CD4-positive, CD25-positive, alpha-beta regulatory T cell (primary cell): ENCODE data around the gene LRRC51. TPM values are rescaled to one million over a fixed set of nuclear protein-coding genes. Genes with fewer than 3 reads are reported as not detected.

Experiments used
- ATAC-seq, 2 donors: fragments of 150-1000 bp; cut with Tn5 transposase; one replicate each; pipeline ENCODE4 v1.10.0; 2021; ENCODE audit warnings: low read depth in 2 of 2, moderate number of reproducible peaks in 2 of 2, moderate library complexity in 1 of 2
- DNase-seq, 3 donors: peaks; one replicate each; pipeline versions ENCODE4 v3.0.0 to v3.0.0-alpha.2; 2012 to 2022; ENCODE audit warnings: mixed read lengths in 1 of 3
- H3K27ac ChIP-seq: one replicate; pipeline ENCODE4 v1.7.0; 2013; ENCODE audit warnings: mild to moderate bottlenecking, low read length; ENCODE audit not compliant: insufficient read depth, poor library complexity, severe bottlenecking
- H3K27me3 ChIP-seq: one replicate; pipeline ENCODE4 v1.7.0; 2013; ENCODE audit warnings: low read length; ENCODE audit not compliant: control insufficient read depth, insufficient read depth
- H3K36me3 ChIP-seq: one replicate; pipeline ENCODE4 v1.7.0; 2013; ENCODE audit warnings: mild to moderate bottlenecking, low read length, moderate library complexity; ENCODE audit not compliant: control insufficient read depth, insufficient read depth
- H3K4me1 ChIP-seq: 2 replicates; pipeline ENCODE4 v1.7.0; 2013; ENCODE audit warnings: mild to moderate bottlenecking, low read length; ENCODE audit not compliant: insufficient read depth, control insufficient read depth, poor library complexity, severe bottlenecking
- H3K4me3 ChIP-seq: one replicate; pipeline ENCODE4 v1.7.0; 2013; ENCODE audit warnings: low read depth, mild to moderate bottlenecking, low read length, moderate library complexity
- H3K9me3 ChIP-seq, 2 experiments: 1 replicate in 1 of 2; 2 replicates in 1 of 2; pipeline ENCODE4 v1.7.0; 2013; ENCODE audit warnings: low read length in 2 of 2, mild to moderate bottlenecking in 1 of 2, moderate library complexity in 1 of 2; ENCODE audit not compliant: control insufficient read depth in 2 of 2
- H3K27ac Mint-ChIP-seq, 3 donors: one replicate each; pipeline ENCODE4 v1.8.0; 2020 to 2022; ENCODE audit warnings: mild to moderate bottlenecking in 3 of 3, mixed read lengths in 3 of 3, moderate library complexity in 2 of 3
- H3K27me3 Mint-ChIP-seq: one replicate; pipeline ENCODE4 v1.8.0; 2022; ENCODE audit warnings: mild to moderate bottlenecking, mixed read lengths
- H3K36me3 Mint-ChIP-seq: one replicate; pipeline ENCODE4 v1.8.0; 2020; ENCODE audit warnings: mixed read lengths
- H3K4me1 Mint-ChIP-seq, 4 donors: one replicate each; pipeline ENCODE4 v1.8.0; 2020 to 2022; ENCODE audit warnings: mixed read lengths in 4 of 4, mild to moderate bottlenecking in 1 of 4
- H3K4me3 Mint-ChIP-seq, 4 donors: one replicate each; pipeline ENCODE4 v1.8.0; 2020 to 2022; ENCODE audit warnings: mild to moderate bottlenecking in 4 of 4, mixed read lengths in 4 of 4, moderate library complexity in 3 of 4
- H3K9me3 Mint-ChIP-seq, 7 donors: one replicate each; pipeline ENCODE4 v1.8.0; 2020 to 2022; ENCODE audit warnings: mixed read lengths in 7 of 7, mild to moderate bottlenecking in 3 of 7, moderate library complexity in 2 of 7
- polyA plus RNA-seq, 4 donors: library from polyadenylated mRNA; unstranded; fragments of 300-500 nt; fragmentation: Illumina TruSeq; gene quantifications; one replicate each; pipeline ENCODE4 v1.2.3, GENCODE V29; 2021
- total RNA-seq: library from RNA; stranded (reverse); gene quantifications from one replicate; pipeline ENCODE4 v1.2.3, GENCODE V29; 2022

LRRC51 gene
- total and polyA plus RNA-seq, 5 donors from 2014 or later: 1.5 to 9.4 (median 4.0) TPM

DNA sequence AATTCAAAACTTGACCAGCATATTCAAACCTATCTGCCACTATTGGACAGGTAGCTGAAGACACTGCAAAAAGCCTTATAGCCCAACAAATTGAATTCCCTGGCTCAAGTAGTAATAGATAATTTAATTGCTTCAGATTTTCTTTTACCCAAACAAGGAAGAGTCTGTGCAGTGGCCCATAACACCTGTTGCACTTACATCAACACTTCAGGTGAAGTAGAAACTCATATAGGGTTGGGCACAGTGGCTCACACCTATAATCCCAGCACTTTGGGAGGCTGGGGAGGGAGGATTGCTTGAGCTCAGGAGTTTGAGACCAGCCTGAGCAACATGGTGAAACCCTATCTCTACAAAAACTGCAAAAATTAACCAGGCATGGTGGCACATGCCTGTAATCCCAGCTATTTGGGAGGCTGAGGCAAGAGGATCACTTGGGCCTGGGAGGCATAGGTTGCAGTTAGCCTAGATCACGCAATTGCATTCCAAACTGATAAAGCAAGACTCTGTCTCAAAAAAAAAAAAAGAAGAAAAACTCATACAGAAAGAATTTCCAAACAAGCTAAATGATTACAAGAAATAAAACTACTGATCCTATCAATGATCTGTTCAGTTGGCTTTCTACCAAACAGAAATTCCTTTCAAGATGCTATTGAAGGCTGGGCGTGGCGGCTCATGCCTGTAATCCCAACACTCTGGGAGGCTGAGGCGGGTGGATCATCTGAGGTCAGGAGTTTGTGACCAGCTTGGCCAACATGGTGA, 64.3 kb downstream of the LRRC51 start:
- Histone ChIP-seq H3K36me3 (no peaks in the 10 kb centered on the region), H3K27me3 (no peaks in the 10 kb centered on the region), H3K9me3 (no peaks in the 10 kb centered on the region), H3K4me3 (no peak overlapping the region), H3K27ac (no peak overlapping the region), H3K4me1 (no peaks in the 10 kb centered on the region)
- Mint-ChIP-seq H3K36me3 (no peaks in the 10 kb centered on the region), H3K27ac (no peak overlapping the region), H3K9me3 (no peaks in the 10 kb centered on the region), H3K4me1 (peaks cover 0 to 4% (median 0%) of the 10 kb centered on the region in 4 donors), H3K4me3 (no peak overlapping the region), H3K27me3 (peaks cover 19% of the 10 kb centered on the region)
- ATAC-seq: no peak
- no peak for DNase-seq

Other genes with a start within 250 kb of the LRRC51 start
- gene DEFB108B, start 247.7 kb upstream of the LRRC51 start, total RNA-seq: not detected
- not detected for gene DEFB108B, start 247.7 kb upstream of the LRRC51 start, polyA plus RNA-seq
- gene DEFB131B, start 202.4 kb upstream of the LRRC51 start, total RNA-seq: not detected
- gene DEFB131B, start 202.4 kb upstream of the LRRC51 start, polyA plus RNA-seq: not detected
- 21.7 TPM for gene XNDC1N, start 152.3 kb upstream of the LRRC51 start, total RNA-seq
- 1 to 10 TPM; 4.7 to 9.6 (median 6.3) TPM for gene XNDC1N, start 152.3 kb upstream of the LRRC51 start, polyA plus RNA-seq
- gene RNF121, start 151.8 kb upstream of the LRRC51 start, total RNA-seq: 23.6 TPM
- gene RNF121, start 151.8 kb upstream of the LRRC51 start, polyA plus RNA-seq: 10 to 100 TPM in 2 of 4 donors, 1 to 10 TPM in 2; 8.8 to 13.1 (median 10.2) TPM
- gene IL18BP, start 81.9 kb upstream of the LRRC51 start, total RNA-seq: 22.8 TPM
- gene IL18BP, start 81.9 kb upstream of the LRRC51 start, polyA plus RNA-seq: 10 to 100 TPM; 10.4 to 19.1 (median 12.5) TPM
- gene NUMA1, start 308 bp upstream of the LRRC51 start, total RNA-seq: 272 TPM
- 10 to 100 TPM; 14.0 to 27.2 (median 20.5) TPM for gene NUMA1, start 308 bp upstream of the LRRC51 start, polyA plus RNA-seq
- gene LAMTOR1, start 22.4 kb downstream of the LRRC51 start, total RNA-seq: 48.5 TPM
- 100 to 1,000 TPM in 3 of 4 donors, 10 to 100 TPM in 1; 69.2 to 116 (median 102) TPM for gene LAMTOR1, start 22.4 kb downstream of the LRRC51 start, polyA plus RNA-seq
- gene TOMT, start 25.1 kb downstream of the LRRC51 start, total RNA-seq: not detected
- not detected for gene TOMT, start 25.1 kb downstream of the LRRC51 start, polyA plus RNA-seq
- 46.3 TPM for gene ANAPC15, start 31.8 kb downstream of the LRRC51 start, total RNA-seq
- gene ANAPC15, start 31.8 kb downstream of the LRRC51 start, polyA plus RNA-seq: 100 to 1,000 TPM in 2 of 4 donors, 10 to 100 TPM in 2; 86.1 to 103 (median 98.4) TPM
- gene FOLR3, start 54.9 kb downstream of the LRRC51 start, total RNA-seq: not detected
- under 1 TPM in 1 of 4 donors, not detected in 3; 0.32 TPM for gene FOLR3, start 54.9 kb downstream of the LRRC51 start, polyA plus RNA-seq
- not detected for gene FOLR1, start 111.3 kb downstream of the LRRC51 start, total RNA-seq
- gene FOLR1, start 111.3 kb downstream of the LRRC51 start, polyA plus RNA-seq: not detected
- gene FOLR2, start 135.9 kb downstream of the LRRC51 start, total RNA-seq: not detected
- gene FOLR2, start 135.9 kb downstream of the LRRC51 start, polyA plus RNA-seq: under 1 TPM in 1 of 4 donors, not detected in 3; 0.26 TPM
- gene INPPL1, start 143.9 kb downstream of the LRRC51 start, total RNA-seq: 101 TPM
- gene INPPL1, start 143.9 kb downstream of the LRRC51 start, polyA plus RNA-seq: 1 to 10 TPM; 3.6 to 4.5 (median 4.2) TPM
- gene PHOX2A, start 163.3 kb downstream of the LRRC51 start, total RNA-seq: not detected
- not detected for gene PHOX2A, start 163.3 kb downstream of the LRRC51 start, polyA plus RNA-seq